Right cardiac atrium (tissue), 5 donors: ENCODE data around the gene PHACTR2. TPM values are rescaled to one million over a fixed set of nuclear protein-coding genes. Genes with fewer than 3 reads are reported as not detected.

ENCODE experiments used
- ATAC-seq, 2 donors: fragments of 200-7000 bp; cut with Tn5 transposase; one replicate each; pipeline versions ENCODE4 v1.8.0 to v1.9.1; 2020; ENCODE audit warnings: moderate library complexity in 2 of 2, mild to moderate bottlenecking in 1 of 2
- DNase-seq, 3 donors: peaks; one replicate each; pipeline ENCODE4 v3.0.0-alpha.2; 2020
- H3K27ac ChIP-seq: one replicate; pipeline ENCODE4 v1.5.1; 2013; ENCODE audit warnings: mild to moderate bottlenecking, low read length, control low read depth, moderate library complexity
- H3K27me3 ChIP-seq: one replicate; pipeline ENCODE4 v1.6.1; 2013; ENCODE audit not compliant: control insufficient read depth, insufficient read depth
- H3K4me1 ChIP-seq: one replicate; pipeline ENCODE4 v1.6.1; 2013; ENCODE audit warnings: low read length; ENCODE audit not compliant: control insufficient read depth, insufficient read depth
- H3K4me3 ChIP-seq: one replicate; pipeline ENCODE4 v1.5.1; 2013; ENCODE audit warnings: low read length, control low read depth
- H3K9me3 ChIP-seq: one replicate; pipeline ENCODE4 v1.6.1; 2013; ENCODE audit warnings: low read length; ENCODE audit not compliant: control insufficient read depth
- WGBS: extraction: QIAGEN DNeasy Blood & Tissue Kit; methylation state at CpG from one replicate; pipeline ENCODE4 v1.1.7; 2013; 5-methylcytosine and 5-hydroxymethylcytosine counted together
- intact Hi-C, 4 donors: fragments of 100-400 bp; cut with DNase I; formaldehyde crosslinking; loops; one replicate each; pipeline versions ENCODE4 v1.11.0 to v1.14.0; 2022 to 2023
- polyA plus RNA-seq: library from polyadenylated mRNA; stranded (reverse); fragments of 200-250 nt; gene quantifications from one replicate; pipeline ENCODE4 v1.2.3, GENCODE V29; 2013
- total RNA-seq, 4 donors: library from RNA; stranded (reverse); fragmentation: NEBNext Ultra II Directional; extraction: Animal tissue kit (Norgen Biotek cat#: 25700); gene quantifications; one replicate each; pipeline ENCODE4 v1.2.1, GENCODE V29; 2021
- donor health status: healthy with polysubstance abuse.
- donor health status: DM: no; HTN: yes; CAD: no.
- donor health status: DM: no; HTN: no; CAD: no.
- donor health status: DM: no; HTN: yes; CAD: no; lungs with severe emphysema.
- donor health status: DM: yes; HTN: yes; CAD: no.

The PHACTR2 gene
- total and polyA plus RNA-seq, 5 donors, result 10.7 to 75.7 (median 49.7) TPM

- WGBS, result 78% methylated on average over 6 of the region's 6 CpGs
- DNase-seq, result peak in 1 of 3 donors; percentile 51
- H3K27me3 ChIP-seq, result no peaks in the 10 kb centered on the region
- H3K4me1 ChIP-seq, result peaks cover 26% of the 10 kb centered on the region
- H3K9me3 ChIP-seq, result no peaks in the 10 kb centered on the region
- peak overlapping the region; percentile 59 for H3K27ac ChIP-seq
- H3K4me3 ChIP-seq, result no peak overlapping the region
- intact Hi-C loops, result loop anchor here in 2 of 4 donors (10.0 kb wide), 2 partner anchors 48 to 68 kb away; partner anchors contain the start of gene PHACTR2 (in 1 of the 2)
- no peak for ATAC-seq
These were observed 64.5 kb downstream of the PHACTR2 start for GRCh38 chr6:143742070-143742954.

- 44% methylated on average over 3 of the region's 3 CpGs for WGBS
- DNase-seq (no peak), ATAC-seq (peak in 1 of 2 donors; percentile 25)
- intact Hi-C loops, result loop anchor here in 2 of 4 donors (10.0 kb wide), 2 partner anchors 48 to 68 kb away; partner anchors contain the start of gene PHACTR2 (in 1 of the 2)
- Histone ChIP-seq H3K27ac (no peak overlapping the region), H3K9me3 (no peaks in the 10 kb centered on the region), H3K4me1 (peaks cover 28% of the 10 kb centered on the region), H3K4me3 (no peak overlapping the region), H3K27me3 (no peaks in the 10 kb centered on the region)
These were observed 65.1 kb downstream of the PHACTR2 start for GRCh38 chr6:143742955-143743255.

- WGBS, result 36% methylated on average over 12 of the region's 12 CpGs
- Histone ChIP-seq H3K4me3 (peak overlapping the region; percentile 18), H3K9me3 (no peaks in the 10 kb centered on the region), H3K27me3 (no peaks in the 10 kb centered on the region), H3K27ac (peak overlapping the region; percentile 83), H3K4me1 (peaks cover 28% of the 10 kb centered on the region)
- DNase-seq (peak; percentile 26 to 80 (median 69)), ATAC-seq (peak; percentile 22 to 65)
- intact Hi-C loops, result loop anchor here in 2 of 4 donors (10.0 kb wide), 2 partner anchors 49 to 69 kb away; partner anchors contain the start of gene PHACTR2 (in 1 of the 2)
These were observed 65.8 kb downstream of the PHACTR2 start for GRCh38 chr6:143743301-143744166.

- intact Hi-C loops, result loop anchor here in 2 of 4 donors (10.0 kb wide), 2 partner anchors 50 to 70 kb away; partner anchors contain the start of gene PHACTR2 (in 1 of the 2)
- H3K27ac ChIP-seq, result peak overlapping the region; percentile 29
- ATAC-seq (peak; percentile 25 to 51), DNase-seq (peak in 1 of 3 donors; percentile 60)
- WGBS, result 41% methylated on average over 8 of the region's 8 CpGs
- no peaks in the 10 kb centered on the region for H3K9me3 ChIP-seq
- peaks cover 28% of the 10 kb centered on the region for H3K4me1 ChIP-seq
- no peak overlapping the region for H3K4me3 ChIP-seq
- H3K27me3 ChIP-seq, result no peaks in the 10 kb centered on the region
These were observed 66.9 kb downstream of the PHACTR2 start for GRCh38 chr6:143744551-143745165.

- Histone ChIP-seq H3K9me3 (no peaks in the 10 kb centered on the region), H3K27me3 (no peaks in the 10 kb centered on the region), H3K4me1 (peaks cover 28% of the 10 kb centered on the region), H3K4me3 (peak overlapping the region; percentile 23), H3K27ac (peak overlapping the region; percentile 6)
- intact Hi-C loops, result loop anchor here in 2 of 4 donors (10.0 kb wide), 2 partner anchors 51 to 71 kb away; partner anchors contain the start of gene PHACTR2 (in 1 of the 2)
- 45% methylated on average over 22 of the region's 22 CpGs for WGBS
- ATAC-seq, result peak; percentile 4 to 68
- DNase-seq, result peak in 1 of 3 donors; percentile 46
These were observed 67.7 kb downstream of the PHACTR2 start for GRCh38 chr6:143745166-143746133.

GRCh38 chr6:143746202-143747119 lies 68.7 kb downstream of the PHACTR2 start:
- Histone ChIP-seq H3K27me3 (no peaks in the 10 kb centered on the region), H3K27ac (peak overlapping the region; percentile 16), H3K4me1 (peaks cover 28% of the 10 kb centered on the region), H3K4me3 (peak overlapping the region; percentile 23), H3K9me3 (no peaks in the 10 kb centered on the region)
- 64% methylated on average over 12 of the region's 12 CpGs for WGBS
- DNase-seq, result peak in 1 of 3 donors; percentile 53
- no peak for ATAC-seq
- intact Hi-C loops, result loop anchor here in 2 of 4 donors (10.0 kb wide), 2 partner anchors 52 to 72 kb away; partner anchors contain the start of gene PHACTR2 (in 1 of the 2)

- no peak for ATAC-seq
These were observed 69.6 kb downstream of the PHACTR2 start for GRCh38 chr6:143747347-143747842.

GRCh38 chr6:143749891-143750290 lies 72.1 kb downstream of the PHACTR2 start:
- intact Hi-C loops, result loop anchor here in 2 of 4 donors (10.0 kb wide), 2 partner anchors 55 to 75 kb away; partner anchors contain the start of gene PHACTR2 (in 1 of the 2)

More at GRCh38 chr6:143747347-143747842, 69.6 kb downstream of the PHACTR2 start:
- intact Hi-C loops, result loop anchor here in 2 of 4 donors (10.0 kb wide), 2 partner anchors 53 to 73 kb away; partner anchors contain the start of gene PHACTR2 (in 1 of the 2)
- WGBS, result 42% methylated on average over 8 of the region's 8 CpGs
- Histone ChIP-seq H3K9me3 (no peaks in the 10 kb centered on the region), H3K4me3 (no peak overlapping the region), H3K4me1 (peaks cover 24% of the 10 kb centered on the region), H3K27ac (no peak overlapping the region), H3K27me3 (no peaks in the 10 kb centered on the region)
- DNase-seq, result no peak

More at GRCh38 chr6:143749891-143750290, 72.1 kb downstream of the PHACTR2 start:
- 85% methylated on average over 1 of the region's 1 CpG for WGBS
- Histone ChIP-seq H3K4me3 (no peak overlapping the region), H3K4me1 (peaks cover 11% of the 10 kb centered on the region), H3K27me3 (no peaks in the 10 kb centered on the region), H3K27ac (no peak overlapping the region), H3K9me3 (no peaks in the 10 kb centered on the region)
- DNase-seq, result no peak
- ATAC-seq, result no peak
